Astrocyte of the spinal cord (primary cell): ENCODE data around the gene APBB3.

Experiments used
- DNase-seq: peaks from one replicate; pipeline ENCODE4 v3.0.0; 2011; ENCODE audit warnings: low read depth, low spot score
- H3K4me3 ChIP-seq: 2 replicates; pipeline ENCODE4 v1.5.1; 2011; ENCODE audit warnings: low read depth, mild to moderate bottlenecking, low read length, moderate library complexity
- CTCF ChIP-seq: IDR thresholded peaks from 2 replicates; pipeline ENCODE4 v1.5.1; 2012; ENCODE audit warnings: low read depth, mild to moderate bottlenecking, low read length, inconsistent platforms
- in situ Hi-C: cut with HindIII; loops from 2 replicates; pipeline ENCODE4 v1.10.0; 2017; ENCODE audit warnings: low sequenced_read_pairs

Gene APBB3

GRCh38 chr5:140564196-140565023 lies at the start of gene APBB3, which contains the start of gene SLC35A4:
Gene APBB3, minus strand, starts transcription at chr5:140564598. Its CDS starts 353 bp downstream, at chr5:140564245.
Gene SLC35A4, plus strand, starts transcription at chr5:140564828. Its CDS starts 2,342 bp downstream, at chr5:140567170.
- TF ChIP-seq CTCF: no peak
- in situ Hi-C loops: no loop called here
- peak within 1 kb of the TSS; percentile 94 for H3K4me3 ChIP-seq
- DNase-seq: peak; percentile 99

- no peak overlapping the region for H3K4me3 ChIP-seq
- in situ Hi-C loops: no loop called here
- DNase-seq: no peak
- no peak for TF ChIP-seq CTCF
Measured at GRCh38 chr5:140611020-140611521, 46.7 kb upstream of the APBB3 start.

GRCh38 chr5:140609126-140609525 lies 44.7 kb upstream of the APBB3 start:
- in situ Hi-C loops: no loop called here
- no peak for DNase-seq
- TF ChIP-seq CTCF: no peak
- no peak overlapping the region for H3K4me3 ChIP-seq

- no peak for TF ChIP-seq CTCF
- no peak for DNase-seq
- in situ Hi-C loops: no loop called here
- no peak overlapping the region for H3K4me3 ChIP-seq
Measured at GRCh38 chr5:140608722-140609121, 44.3 kb upstream of the APBB3 start.

GRCh38 chr5:140607031-140607430 lies 42.6 kb upstream of the APBB3 start:
- DNase-seq: no peak
- H3K4me3 ChIP-seq: no peak overlapping the region
- in situ Hi-C loops: no loop called here
- no peak for TF ChIP-seq CTCF

GRCh38 chr5:140605879-140606278 lies 41.5 kb upstream of the APBB3 start:
- no peak for DNase-seq
- in situ Hi-C loops: no loop called here
- TF ChIP-seq CTCF: no peak
- H3K4me3 ChIP-seq: no peak overlapping the region
